ENCODE data around the gene GSE1.

GSE1 gene

DNA sequence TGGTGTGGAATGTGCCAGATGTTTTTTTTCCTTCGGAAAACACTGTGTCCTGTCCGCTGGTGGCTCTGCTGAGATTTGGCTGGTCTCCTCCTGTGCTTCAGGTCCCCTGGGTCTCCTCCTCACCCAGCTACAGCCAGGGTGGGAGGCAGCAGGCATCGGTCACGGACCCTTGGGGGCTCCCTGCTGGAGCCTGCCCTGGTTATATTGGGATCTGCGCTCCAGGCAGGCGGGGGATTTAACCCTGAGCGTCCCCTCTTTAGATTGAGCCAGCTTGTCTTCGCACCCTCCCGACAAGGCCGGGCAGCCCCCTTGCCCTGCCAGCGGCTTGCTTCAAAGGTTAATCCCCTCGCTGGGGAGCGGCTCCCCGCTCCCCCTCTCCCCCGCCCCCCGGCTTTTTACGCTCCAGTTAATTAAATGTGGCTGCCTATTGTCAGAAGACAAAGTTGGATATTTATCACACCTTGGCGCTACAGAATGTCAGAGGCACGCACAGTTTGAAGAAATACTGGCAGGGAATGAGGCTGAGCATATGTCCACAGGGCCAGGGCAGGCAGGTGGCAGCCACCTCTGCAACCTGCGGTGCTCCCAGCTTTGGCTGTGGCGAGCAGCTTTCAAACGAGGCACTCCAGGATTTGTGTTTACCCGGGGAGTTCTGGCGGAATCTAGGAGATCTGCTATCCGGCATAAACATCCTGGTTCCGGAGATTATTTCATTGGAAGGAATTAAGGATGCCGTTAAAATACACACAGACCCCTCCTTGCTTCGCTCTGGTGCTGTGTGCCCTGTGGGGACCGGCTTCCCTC, 38.2 kb upstream of the GSE1 start:
- DNase-seq (ENCODE audit: low spot score), result no peak

DNA sequence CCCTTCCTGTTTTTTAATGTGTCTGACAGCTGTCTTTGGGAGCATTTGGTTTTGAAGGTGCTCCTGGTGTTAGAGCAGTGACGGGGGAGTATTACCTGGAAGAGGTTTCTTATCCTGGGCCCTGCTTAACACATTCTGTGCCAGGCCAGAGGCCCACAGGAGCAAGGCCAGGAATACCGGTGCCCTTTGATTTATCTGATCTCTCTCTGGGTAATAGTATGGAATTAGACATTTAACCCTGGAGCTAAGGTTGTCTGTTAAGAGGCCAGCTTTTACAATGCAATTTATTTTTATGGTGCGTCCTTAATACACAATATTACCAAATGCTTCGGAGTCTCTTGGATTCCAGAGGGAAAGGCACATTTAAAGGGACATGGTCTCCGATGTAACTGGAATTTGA, 37.2 kb upstream of the GSE1 start:
- no peak for DNase-seq (ENCODE audit: low spot score)

- no peak for DNase-seq (ENCODE audit: low spot score)
Measured at GRCh38 chr16:85576944-85577343, 36.2 kb upstream of the GSE1 start.

- DNase-seq (ENCODE audit: low spot score), result no peak
Measured at GRCh38 chr16:85577899-85578598, 35.1 kb upstream of the GSE1 start.

DNA sequence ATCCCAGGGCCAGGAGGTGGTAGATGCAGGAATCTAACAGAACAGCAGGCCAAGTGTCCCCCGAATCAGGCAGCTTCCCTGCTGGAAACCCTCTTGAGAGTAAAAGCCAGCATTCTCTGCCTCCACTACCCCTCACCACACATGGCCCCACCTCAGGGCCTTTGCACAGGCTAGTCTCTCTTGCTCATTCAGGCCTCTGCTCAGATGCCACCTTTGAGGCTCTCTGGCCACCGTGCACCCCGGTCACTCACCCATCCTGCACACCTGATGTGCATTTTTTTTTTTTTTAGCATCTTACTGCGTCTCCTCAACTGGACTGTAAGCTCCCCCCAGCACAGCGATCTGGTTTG, 34.5 kb upstream of the GSE1 start:
- DNase-seq (ENCODE audit: low spot score), result no peak

DNA sequence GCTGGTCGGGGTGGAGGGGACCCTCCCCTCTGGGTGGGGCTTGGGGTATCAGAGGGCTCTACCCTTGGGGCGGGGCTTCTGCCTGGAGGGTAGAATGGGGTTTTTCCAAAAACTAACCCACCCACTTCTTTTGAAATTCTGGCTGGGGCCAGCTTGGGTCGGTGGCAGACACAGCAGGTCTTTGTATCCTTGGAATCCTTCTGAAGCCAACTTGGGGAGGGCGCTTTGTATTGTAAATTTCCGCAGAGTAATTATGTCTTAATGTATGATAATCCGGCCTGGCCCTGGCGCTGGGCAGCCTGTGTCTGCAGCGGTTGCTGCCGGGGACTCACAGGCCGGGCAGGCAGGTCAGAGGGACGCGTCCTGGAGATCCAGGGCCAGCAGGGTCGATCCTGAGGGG, 33.9 kb upstream of the GSE1 start:
- no peak for DNase-seq (ENCODE audit: low spot score)

GRCh38 chr16:85579923-85580580, 33.1 kb upstream of the GSE1 start:
- no peak for DNase-seq (ENCODE audit: low spot score)

DNA sequence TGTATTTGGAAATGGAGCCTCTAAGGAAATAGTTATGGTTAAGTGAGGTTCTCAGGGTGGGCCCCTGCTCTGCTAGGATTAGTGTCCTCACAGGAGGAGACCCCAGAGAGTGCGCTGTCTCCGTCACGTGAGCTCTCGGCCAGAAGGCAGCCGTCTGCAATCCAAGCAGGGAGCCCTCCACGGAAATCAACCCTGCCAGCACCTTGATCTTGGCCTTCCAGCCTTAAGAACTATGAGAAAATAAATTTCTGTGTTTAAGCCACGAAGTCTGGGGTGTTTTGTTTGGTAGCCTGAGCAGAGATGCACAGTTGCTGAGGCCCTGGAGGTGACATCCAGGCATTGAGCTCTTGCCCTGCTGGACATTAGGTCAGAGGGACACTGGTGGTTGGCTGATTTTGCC, 32.4 kb upstream of the GSE1 start:
- no peak for DNase-seq (ENCODE audit: low spot score)

DNA sequence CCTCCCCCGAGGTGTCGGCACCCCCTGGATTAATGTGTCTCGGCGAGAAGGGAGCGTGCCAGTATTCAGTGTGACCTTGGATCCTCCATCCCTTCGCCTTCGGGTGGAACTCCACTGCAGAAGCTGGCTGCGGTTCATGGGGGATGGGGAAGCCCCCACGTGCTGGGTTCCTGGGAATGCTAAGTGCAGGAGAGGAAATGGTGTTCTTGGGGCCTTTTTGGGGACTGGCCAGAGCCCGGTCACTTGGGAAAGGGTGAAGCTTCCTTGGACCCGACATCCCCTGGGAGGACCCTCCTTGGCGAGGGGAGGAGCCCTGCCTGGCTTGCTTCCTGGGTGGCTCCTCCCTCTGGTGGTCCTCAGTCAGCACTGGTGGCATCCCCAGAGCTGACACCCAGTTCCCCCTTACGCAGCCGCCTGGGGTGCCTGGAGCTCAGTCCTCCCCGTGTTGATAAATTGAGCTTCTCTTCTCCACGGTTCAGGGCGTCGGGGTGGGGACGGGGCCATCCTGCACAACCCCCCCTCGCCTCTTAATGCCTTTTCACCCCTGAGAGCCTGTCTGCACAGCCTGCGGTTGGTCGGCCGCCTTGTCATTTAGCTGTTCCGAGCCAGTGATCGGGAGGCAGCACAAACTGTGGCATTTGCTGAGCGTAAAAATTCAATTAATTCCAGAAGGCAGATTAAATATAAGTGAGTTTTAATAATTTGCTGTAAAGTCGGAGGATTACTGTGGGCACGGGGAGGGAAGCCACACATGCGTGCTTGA, 30.7 kb upstream of the GSE1 start:
- no peak for DNase-seq (ENCODE audit: low spot score)

GRCh38 chr16:85583491-85584181, 29.5 kb upstream of the GSE1 start:
- DNase-seq (ENCODE audit: low spot score), result no peak

DNA sequence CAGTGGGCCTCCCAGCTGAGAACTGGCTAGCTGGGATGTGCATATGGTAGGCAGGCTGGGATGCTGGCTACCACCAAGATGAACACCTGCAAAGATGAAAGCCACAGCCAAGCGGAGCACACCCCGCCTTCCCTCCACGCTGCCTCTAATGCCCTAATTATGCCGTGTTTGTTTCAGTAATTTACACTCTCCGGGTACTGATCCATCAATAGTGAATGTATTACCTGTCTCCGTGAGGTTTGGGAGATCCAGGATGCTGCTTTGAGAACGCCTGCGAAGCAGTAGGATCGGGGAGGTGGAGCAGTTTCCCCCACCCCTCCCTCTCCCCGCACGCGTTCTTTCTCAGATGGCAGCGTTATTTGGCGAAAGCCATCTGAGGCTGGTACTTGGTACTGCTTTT, 28.9 kb upstream of the GSE1 start:
- DNase-seq (ENCODE audit: low spot score), result no peak

- no peak for DNase-seq (ENCODE audit: low spot score)
Measured at GRCh38 chr16:85584819-85585282, 28.3 kb upstream of the GSE1 start.

DNA sequence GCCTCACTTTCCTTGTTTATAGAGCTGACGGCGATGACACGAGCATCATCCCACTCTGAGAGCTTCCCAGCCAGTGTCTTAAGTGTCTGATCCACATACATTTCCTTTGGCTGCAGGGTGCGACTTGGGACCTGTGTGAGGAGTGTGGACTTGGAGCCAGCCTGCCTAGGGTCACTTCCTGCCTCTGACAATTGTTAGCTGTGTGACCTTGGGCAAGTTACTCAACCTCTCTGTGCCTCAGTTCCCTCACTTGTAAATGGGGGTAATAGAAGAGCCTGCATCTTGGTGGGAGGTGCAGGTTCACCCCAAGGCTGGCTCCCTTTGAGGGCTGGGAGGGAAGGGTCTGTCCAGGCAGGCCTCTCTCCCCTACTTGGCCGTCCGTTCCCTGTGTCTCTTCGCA, 27.4 kb upstream of the GSE1 start:
- DNase-seq (ENCODE audit: low spot score), result no peak

DNA sequence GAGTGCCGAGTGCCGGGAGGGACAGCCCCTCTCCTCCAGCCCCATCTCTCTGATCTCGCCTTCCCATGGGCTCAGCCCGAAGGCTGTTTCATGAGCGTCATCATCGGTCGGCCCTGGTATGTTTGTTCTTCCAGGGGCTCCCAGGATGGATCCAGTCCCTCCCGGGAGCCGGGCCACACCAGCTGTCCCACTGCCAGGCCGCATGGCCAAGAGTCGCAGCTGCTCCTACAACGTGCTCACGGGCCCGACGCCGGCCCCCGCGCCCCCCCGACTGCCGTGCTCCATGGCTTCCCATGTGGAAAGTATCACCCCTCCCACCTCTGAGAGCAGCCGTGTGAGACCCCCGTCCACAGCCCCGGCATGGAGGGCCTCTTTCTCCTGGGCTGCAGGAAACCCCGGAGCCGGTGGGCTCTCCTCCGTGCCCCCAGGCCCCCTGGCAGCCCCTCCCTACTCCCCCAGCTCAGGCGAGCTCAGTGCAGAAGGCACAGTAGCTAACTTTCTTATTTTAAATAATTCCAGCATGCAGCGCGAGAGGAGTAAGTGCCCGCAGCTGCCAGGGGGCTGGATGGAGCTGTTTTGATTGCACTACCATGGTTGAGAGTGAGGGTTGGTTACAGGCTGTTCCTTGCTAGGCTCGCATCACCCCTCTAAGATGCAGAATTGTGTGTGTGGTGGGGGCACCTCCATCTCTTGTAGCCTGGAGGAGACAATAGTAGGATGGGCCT, 26.6 kb upstream of the GSE1 start:
- DNase-seq (ENCODE audit: low spot score), result no peak

DNA sequence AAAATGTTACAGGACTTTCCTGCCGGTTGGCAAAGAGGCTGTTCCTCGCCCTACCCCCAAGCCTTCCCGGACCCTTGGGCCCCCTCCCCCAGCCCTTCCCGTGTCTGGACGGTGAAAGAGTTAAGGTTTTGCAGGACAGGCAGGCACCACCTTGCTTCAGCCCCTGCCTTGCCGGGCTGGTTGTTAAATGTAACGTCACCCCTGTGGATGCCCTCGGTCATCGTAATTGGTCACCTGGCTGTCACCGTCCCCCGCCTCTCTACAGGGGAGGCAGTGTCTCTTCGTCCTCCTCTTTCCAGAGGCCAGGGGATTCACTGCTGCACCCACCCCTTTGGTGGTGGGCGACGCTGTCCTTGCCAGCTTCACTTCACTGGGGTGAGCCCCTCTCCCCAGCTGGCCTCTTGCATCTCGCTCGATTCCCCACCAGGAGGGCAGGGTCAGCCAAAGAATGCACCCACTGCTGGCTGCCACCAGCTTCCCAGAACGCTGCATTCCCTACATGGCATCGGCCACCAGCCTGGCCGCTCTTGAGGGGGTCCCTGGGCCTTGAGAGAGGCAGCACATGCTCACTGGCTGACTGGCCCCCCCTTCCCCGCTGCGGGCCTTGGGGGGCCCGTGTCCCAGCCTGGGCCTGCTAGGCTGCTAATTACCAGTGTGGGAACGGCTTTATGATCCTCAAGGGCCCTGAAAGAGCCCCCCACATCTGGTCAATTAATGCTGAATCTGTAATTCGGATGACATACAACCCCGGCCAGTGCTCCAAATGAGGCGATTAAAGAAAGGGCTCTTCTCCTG, 25.2 kb upstream of the GSE1 start:
- DNase-seq (ENCODE audit: low spot score), result no peak

DNA sequence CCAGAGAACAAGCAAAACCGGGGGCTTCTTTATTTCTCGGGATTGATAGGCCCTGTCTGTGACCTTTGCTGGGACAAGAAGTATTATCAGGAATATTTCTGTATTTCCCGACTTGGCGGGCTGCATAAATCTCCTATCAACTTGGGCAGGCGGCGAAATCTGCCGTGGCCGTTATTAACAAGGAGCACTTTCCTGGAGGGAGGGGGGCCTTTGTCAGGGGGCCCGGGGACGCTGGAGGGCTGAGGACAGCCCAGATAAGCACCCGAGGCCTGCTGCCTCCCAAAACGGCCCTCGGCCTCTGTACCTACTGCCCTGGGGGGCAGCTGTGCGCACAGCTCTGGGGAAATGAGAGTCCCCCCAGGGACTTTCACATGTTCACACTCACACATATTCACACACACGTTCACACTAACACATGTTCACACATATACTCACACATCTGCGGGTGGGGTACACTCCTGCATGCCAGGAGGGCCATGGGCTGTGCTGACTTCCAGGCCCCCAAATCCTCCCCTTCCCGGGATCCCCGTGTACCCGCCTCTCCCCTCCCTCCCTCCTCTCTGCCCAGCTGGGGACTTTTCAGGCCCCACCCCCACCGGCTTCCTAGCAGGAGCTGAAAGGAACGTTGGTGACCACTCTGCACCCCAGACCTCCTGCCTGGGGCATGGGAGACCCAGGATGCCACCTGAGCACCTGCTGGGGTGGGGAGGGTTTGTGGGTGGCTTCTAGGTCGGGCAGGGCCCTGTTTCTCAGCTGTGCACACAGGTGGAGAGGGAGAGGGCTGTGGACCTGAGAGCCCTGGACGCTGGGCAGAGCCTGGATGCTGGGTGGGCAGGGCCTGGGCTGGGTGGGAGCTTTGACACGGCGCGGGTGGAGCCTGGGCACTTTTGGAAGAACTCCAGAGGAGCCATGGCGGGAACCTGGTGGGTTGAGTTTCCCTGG, 24.3 kb upstream of the GSE1 start:
- DNase-seq (ENCODE audit: low spot score), result no peak

GRCh38 chr16:85589688-85590505, 23.2 kb upstream of the GSE1 start:
- DNase-seq (ENCODE audit: low spot score), result no peak

- DNase-seq (ENCODE audit: low spot score), result no peak
Measured at GRCh38 chr16:85590506-85590832, 22.7 kb upstream of the GSE1 start.
